NCI-H146 (cell line): ENCODE data around the gene TPRG1.

Experiments
- DNase-seq: peaks from one replicate; lab custom pipeline; 2025; lab: John Stamatoyannopoulos, UW

Gene TPRG1

DNA sequence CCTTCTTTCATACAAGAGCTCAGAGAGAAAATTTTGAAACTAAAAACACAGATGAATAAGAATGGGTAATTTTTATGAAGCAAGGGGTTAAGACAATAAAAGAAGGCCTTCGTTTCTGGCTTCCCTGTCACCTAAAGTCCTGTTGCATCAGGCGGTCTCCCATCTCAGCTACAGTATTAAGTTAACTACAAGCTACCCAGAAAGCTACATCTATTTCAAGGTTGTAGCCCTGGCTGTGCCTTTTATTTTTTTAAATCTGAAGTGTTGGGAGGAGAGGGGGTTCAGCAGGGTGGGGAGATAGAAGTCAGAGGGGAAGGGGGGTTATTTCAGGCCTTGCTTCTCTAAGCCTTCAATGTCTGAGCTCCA, 183.3 kb downstream of the TPRG1 start:
- DNase-seq, result no peak

DNA sequence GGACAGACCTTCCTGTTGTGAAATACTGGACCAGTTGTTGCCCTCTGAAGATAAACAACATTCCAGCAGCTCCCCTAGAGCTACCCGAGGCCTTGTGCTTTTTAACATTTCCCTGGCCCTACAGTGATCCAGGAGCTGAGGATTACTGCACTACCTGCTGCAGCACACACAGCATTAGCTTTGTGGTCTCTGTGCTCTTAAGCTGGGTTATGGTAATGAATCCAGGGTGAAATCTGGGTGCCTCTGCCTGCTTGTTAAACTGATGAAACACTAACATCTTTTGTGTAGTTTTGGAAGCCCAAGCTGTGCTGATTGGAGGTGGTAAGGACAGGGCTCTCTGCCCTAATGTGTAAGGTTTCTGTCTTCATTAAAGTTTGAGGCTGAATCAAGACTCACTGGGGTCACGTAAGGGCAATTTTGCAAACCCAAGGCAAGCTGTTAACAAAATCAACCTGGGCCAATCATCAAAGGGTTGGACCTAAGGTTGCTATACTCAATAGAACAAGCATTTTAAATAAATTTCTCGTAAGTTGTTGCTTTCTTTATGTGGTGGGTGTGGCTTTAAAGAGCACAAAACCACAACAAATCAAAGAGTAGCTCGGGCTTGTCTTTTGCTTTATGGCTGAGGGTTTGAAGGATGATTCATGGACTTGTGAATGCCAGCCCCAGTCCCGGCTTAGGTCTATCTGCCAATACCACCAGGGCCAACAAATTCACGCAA, 183.9 kb downstream of the TPRG1 start:
- no peak for DNase-seq

DNA sequence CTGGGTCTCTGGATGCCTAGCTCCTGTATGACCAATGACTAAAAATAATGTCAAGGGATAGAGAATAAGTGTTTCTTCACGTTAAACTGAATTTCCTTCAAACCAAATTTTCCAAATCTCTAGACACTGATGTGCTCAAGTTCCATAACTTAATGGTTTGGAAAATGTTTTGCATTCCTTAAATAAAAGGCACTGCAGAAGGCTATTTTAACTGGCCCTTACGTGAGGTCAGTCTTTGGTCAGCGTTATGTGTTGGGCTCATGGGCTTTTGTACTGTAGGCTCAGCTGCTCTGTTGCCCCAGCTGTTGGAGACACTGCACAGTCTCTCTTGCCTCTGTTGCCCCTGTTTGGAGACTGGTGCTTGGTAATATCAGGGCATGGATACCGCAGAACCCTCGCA, 188.5 kb downstream of the TPRG1 start:
- DNase-seq, result no peak

DNA sequence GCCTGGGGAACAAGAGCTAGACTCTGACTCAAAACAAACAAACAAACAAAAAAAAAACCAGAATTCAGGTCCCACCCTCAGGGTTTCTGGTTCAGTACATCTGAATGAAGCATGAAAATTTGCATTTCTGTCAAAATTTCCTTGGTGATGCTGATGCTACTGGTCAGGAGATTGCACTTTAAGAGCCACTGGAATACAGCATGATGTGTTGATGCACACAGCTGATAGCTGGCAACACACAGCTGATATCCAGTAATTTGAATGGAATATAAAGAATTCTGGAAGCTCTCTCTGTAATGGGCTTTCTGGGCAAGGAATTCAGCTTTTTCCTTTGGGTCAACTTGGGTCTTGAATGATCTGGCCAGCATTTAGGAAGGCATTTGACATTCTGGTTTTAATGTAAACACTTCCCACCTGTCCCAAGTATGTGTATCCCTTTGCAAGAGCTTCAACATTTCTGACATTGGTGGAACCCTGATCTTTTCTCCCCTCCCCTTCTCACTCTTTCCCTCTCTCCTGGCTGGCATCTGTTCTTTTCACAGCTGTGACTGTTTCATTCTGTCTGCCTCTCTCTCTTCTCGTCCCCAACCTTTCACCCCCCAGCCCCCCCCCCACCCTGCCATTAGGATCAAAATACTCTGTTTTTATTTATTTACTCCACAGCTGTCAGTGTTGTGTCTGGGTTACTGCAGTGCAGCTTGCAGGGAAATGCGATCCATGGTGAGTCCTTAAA, 189.5 kb downstream of the TPRG1 start:
- no peak for DNase-seq

DNA sequence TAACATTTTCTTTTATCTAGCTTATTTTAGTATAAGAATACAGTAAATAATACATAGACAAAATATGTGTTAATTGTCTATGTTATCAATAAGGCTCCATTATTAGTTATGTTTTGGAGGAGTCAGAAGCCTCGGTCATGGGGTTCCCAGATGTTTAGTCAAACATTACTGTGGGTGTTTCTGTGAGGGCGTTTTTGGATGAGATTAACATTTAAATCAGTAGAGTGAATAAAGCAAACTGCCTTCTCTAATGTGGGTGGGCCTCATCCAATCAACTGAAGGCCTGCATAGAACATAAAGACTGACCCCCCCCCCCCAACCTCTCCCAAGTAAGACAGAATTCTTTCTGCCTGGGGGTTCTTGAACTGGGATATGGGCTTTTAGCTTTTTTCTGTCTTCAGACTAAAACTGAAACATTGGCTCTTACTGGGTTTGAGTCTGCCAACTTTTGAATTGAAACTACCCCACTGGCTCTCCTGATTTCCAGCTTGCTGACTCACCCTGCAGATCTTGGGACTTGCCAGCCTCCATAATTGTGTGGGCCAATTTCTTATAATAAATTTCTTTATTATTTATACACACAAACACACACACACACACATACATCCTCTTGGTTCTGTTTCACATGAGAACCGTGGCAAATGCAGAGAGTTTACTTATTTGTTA, 192.0 kb downstream of the TPRG1 start:
- no peak for DNase-seq

DNA sequence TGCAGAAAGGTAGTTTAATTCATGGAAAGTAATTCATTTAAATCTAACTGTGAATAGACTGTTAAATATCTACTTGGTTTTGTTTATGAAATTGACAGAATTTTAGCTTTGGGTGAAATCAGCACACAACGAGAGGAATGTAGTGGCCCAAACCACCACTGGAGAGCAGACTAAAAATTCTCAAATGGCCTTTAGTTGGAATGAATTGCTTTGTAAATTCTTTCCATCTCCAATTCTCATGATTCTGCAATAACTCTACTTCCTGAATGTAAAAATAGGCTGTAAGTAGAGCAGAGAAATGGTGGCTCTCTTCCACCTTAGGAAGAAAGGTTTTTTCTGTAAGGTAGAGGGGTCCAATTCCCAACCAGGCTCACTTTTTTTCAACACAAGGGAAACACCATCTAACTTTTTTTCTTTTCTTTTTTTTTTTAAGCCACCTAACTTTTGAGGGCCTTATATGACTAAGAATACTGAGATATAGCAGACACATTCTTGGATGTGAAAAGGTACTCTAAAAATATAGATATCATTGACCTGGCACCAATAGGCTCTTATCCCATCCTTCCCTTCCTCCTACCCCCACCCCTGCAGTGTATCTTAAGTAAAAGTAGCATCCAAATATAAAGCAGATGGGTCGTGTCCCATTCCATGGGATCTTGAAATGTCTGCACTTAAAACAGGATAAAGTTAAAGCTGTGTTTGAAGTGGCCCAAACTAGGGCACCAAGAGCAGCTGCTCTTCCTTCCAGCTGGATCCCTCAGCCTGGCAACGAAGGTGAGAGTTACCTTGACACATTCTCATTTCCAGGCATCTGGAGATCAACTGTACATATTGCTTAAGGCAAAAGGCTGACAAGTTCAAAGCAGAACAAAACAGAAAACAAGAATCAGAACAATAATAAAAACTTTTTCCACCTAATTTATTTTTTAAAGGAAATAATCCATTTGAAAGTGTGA, 194.1 kb downstream of the TPRG1 start:
- DNase-seq, result no peak

DNA sequence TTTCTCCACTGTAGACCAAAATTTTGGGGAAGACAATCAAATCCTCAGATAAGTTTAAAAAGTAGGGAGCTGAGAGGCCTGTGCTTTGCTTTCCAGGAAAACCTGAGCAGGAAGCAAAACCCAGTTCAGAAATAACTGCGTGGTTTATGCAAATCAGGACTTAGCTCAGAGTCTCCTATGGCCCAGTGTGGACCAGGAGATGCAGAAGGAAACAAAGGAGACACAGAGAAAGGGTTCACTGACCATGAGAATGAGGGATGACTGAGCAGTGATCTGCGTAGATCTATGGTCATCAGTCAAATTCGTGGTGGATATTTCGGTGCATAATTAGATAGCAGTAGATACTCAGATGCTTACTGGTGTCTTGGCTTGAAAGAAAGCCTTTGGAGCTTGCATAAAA, 196.6 kb downstream of the TPRG1 start:
- DNase-seq, result no peak

DNA sequence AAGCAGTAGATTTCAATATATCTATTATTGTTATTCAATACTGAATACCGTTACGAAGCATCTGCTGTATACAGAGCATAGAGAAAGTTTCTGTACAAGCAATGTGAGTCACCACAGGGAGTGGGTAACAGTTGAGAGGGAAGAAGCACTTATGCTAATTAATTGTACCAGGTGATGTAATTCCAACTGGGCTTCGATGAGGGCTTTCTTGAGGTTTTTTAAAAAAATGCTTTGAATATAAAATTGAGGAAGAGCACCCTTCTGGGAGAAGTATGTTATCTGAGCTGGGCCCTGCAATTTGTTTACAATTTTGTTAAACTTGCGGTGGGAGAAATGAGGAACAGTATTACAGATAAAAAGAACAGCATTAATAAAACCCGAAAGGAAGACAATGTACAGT, 197.9 kb downstream of the TPRG1 start:
- DNase-seq, result no peak

DNA sequence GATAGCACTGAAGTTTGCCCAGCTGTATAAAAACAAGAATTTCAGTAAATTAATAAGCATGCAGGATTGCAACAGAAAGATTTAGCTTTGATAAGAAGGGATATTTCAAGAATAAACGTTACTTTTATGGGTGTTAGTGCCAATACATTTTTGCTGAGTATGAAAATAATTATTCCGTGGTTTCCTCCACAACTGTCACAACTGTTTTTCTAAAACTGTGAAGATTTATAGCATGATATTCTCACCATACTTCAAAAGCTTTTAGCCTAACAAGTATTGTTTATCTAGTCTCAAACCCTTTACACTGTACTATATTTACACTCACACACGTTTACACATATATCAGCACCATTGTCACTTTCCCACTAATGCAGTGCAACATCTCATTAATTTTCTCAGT, 200.5 kb downstream of the TPRG1 start:
- no peak for DNase-seq
